ENCODE results near the gene C1GALT1.
A peak's percentile ranks its signal among the peaks of the same experiment; 100 is the strongest.
"Not testable (repeated sequence)": the region's sequence is repeated elsewhere in the genome, so short reads cannot be mapped to it uniquely, and the experiment has no call there.

C1GALT1 gene

GRCh38 chr7:7180725-7181449, 1.5 kb upstream of the C1GALT1 start:
- peak overlapping the region; percentile 92 for H3K4me3 ChIP-seq (ENCODE audit: low read length)
- TF ChIP-seq ZNF274 (IDR thresholded peaks at IDR 0.05; ENCODE audit: low read depth, low read length): no peak

DNA sequence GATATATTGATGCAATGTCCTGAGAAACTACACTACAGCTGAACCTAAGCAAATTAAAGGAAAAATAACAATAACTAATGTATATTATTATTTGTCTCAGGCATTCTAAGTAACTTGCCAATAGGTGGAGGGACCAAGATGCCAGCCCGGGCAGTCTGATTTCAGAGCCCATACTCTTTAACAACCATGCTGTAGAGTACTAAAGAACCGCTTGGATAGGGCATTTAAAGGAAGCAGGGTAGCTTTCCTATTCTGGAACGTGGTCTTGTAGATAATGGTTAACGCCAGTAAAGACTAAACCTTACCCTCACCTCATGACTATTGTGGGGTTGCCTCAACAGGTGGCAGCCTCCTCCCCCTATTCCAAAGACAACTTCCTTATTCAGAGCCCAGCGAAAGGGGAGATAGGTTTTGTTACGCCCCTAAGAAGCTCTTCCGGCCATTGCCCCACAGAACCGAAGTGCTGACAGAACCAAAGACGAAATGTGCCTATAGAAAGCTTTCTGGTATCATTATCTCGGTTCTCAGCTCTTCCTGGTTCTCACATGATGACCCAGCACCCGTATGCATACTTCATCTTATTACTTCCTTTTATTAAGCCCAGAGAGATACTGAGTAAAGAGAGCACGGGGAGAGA, 707 bp upstream of the C1GALT1 start:
- no peak for TF ChIP-seq ZNF274 (IDR thresholded peaks at IDR 0.05; ENCODE audit: low read depth, low read length)
- peak overlapping the region; percentile 92 for H3K4me3 ChIP-seq (ENCODE audit: low read length)

GRCh38 chr7:7183061-7183837, 905 bp downstream of the C1GALT1 start:
- TF ChIP-seq ZNF274 (IDR thresholded peaks at IDR 0.05; ENCODE audit: low read depth, low read length): no peak

GRCh38 chr7:7183838-7184463, 1.6 kb downstream of the C1GALT1 start:
- TF ChIP-seq ZNF274 (IDR thresholded peaks at IDR 0.05; ENCODE audit: low read depth, low read length): no peak
- H3K4me3 ChIP-seq (ENCODE audit: low read length): peak overlapping the region; percentile 91; the same call in 1 of the 2 replicates

More at GRCh38 chr7:7183061-7183837, 905 bp downstream of the C1GALT1 start:
- H3K4me3 ChIP-seq (ENCODE audit: low read length): peak overlapping the region; percentile 91

GRCh38 chr7:7185371-7185989, 3.1 kb downstream of the C1GALT1 start:
- TF ChIP-seq ZNF274 (IDR thresholded peaks at IDR 0.05; ENCODE audit: low read depth, low read length): no peak
- no peak overlapping the region; the same call in 1 of the 2 replicates for H3K4me3 ChIP-seq (ENCODE audit: low read length)

DNA sequence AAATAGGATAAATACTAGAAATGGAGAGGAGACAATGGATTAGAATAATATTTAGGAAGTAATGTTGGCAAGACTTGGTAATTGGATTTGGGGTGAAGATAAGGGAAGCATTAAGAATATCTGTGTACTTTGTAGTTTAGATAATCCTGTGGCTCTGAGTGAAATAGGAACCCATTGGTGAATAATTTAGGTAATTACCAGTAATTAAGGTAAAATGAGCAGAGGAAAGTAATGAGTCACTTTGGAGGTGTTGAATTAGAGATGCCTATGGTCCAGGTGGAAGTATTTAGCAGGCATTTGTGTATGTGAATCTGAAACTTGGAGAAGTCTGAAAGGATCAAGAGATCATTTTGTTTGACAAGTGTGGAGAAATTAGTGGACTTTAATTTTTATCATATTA, 5.7 kb downstream of the C1GALT1 start:
- no peak for TF ChIP-seq ZNF274 (IDR thresholded peaks at IDR 0.05; ENCODE audit: low read depth, low read length)
- no peak overlapping the region for H3K4me3 ChIP-seq (ENCODE audit: low read length)

- no peak overlapping the region for H3K4me3 ChIP-seq (ENCODE audit: low read length)
- no peak for TF ChIP-seq ZNF274 (IDR thresholded peaks at IDR 0.05; ENCODE audit: low read depth, low read length)
Observed at GRCh38 chr7:7188742-7189141, 6.4 kb downstream of the C1GALT1 start.

- no peak for TF ChIP-seq ZNF274 (IDR thresholded peaks at IDR 0.05; ENCODE audit: low read depth, low read length)
- no peak overlapping the region for H3K4me3 ChIP-seq (ENCODE audit: low read length)
Observed at GRCh38 chr7:7190142-7190541, 7.8 kb downstream of the C1GALT1 start.

- H3K4me3 ChIP-seq (ENCODE audit: low read length): no peak overlapping the region
- TF ChIP-seq ZNF274 (IDR thresholded peaks at IDR 0.05; ENCODE audit: low read depth, low read length): no peak
Observed at GRCh38 chr7:7191137-7191536, 8.8 kb downstream of the C1GALT1 start.

- not testable (repeated sequence) for H3K4me3 ChIP-seq (ENCODE audit: low read length)
Observed at GRCh38 chr7:7192798-7193788, 10.7 kb downstream of the C1GALT1 start.

GRCh38 chr7:7199592-7199991, 17.2 kb downstream of the C1GALT1 start:
- H3K4me3 ChIP-seq (ENCODE audit: low read length): not testable (repeated sequence)

- not testable (repeated sequence) for H3K4me3 ChIP-seq (ENCODE audit: low read length)
Observed at GRCh38 chr7:7200255-7200654, 17.9 kb downstream of the C1GALT1 start.

All from GM08714 (cell line).